SK-N-SH treated with all-trans-retinoic acid at 6 μM for 48 hours (cell line): Measurements from ENCODE around the gene KCNK6.

Experiments used
- ARNTL ChIP-seq: fragments of 450-650 bp; formaldehyde crosslinking; IDR thresholded peaks from 2 replicates; pipeline ENCODE4 v1.5.0; 2020; ENCODE audit warnings: low read depth, mild to moderate bottlenecking, moderate library complexity, borderline replicate concordance
- BACH2 ChIP-seq: fragments of 250-450 bp; sonication (Bioruptor Pico); IDR thresholded peaks from 2 replicates; pipeline ENCODE4 v1.9.0; 2021; ENCODE audit warnings: mild to moderate bottlenecking, borderline replicate concordance
- ESRRG ChIP-seq: fragments of 250-450 bp; sonication (Bioruptor Pico); IDR thresholded peaks from 2 replicates; pipeline ENCODE4 v1.6.1; 2021; ENCODE audit warnings: mild to moderate bottlenecking
- RARB ChIP-seq: fragments of 250-450 bp; sonication (Bioruptor Pico); IDR thresholded peaks from 2 replicates; pipeline ENCODE4 v1.8.0; 2021; ENCODE audit warnings: mild to moderate bottlenecking, moderate library complexity
- TCF4 ChIP-seq: fragments of 250-450 bp; sonication (Bioruptor Pico); IDR thresholded peaks from 2 replicates; pipeline ENCODE4 v1.8.0; 2021; ENCODE audit warnings: mild to moderate bottlenecking, moderate library complexity, borderline replicate concordance
- ZC3H10 ChIP-seq: fragments of 250-450 bp; sonication (Bioruptor Pico); IDR thresholded peaks from 2 replicates; pipeline ENCODE4 v1.5.1; 2021; ENCODE audit warnings: mild to moderate bottlenecking, moderate library complexity
- ZFP3 ChIP-seq: fragments of 250-450 bp; sonication (Bioruptor Pico); IDR thresholded peaks from 2 replicates; pipeline ENCODE4 v1.5.0; 2020; ENCODE audit warnings: mild to moderate bottlenecking, moderate library complexity
- ZFP30 ChIP-seq: fragments of 450-650 bp; formaldehyde crosslinking; IDR thresholded peaks from 2 replicates; pipeline ENCODE4 v1.5.0; 2022; ENCODE audit warnings: mild to moderate bottlenecking, moderate library complexity
- ZNF565 ChIP-seq: fragments of 450-650 bp; formaldehyde crosslinking; conservative IDR thresholded peaks from 2 replicates; pipeline ENCODE4 v1.5.0; 2020; ENCODE audit warnings: low read depth, mild to moderate bottlenecking, moderate library complexity
- TF ChIP-seq, protein P1 (sequence below): fragments of 250-450 bp; sonication (Bioruptor Pico); IDR thresholded peaks from 2 replicates; pipeline ENCODE4 v1.5.1; 2021; ENCODE audit warnings: mild to moderate bottlenecking, moderate library complexity

DNA sequence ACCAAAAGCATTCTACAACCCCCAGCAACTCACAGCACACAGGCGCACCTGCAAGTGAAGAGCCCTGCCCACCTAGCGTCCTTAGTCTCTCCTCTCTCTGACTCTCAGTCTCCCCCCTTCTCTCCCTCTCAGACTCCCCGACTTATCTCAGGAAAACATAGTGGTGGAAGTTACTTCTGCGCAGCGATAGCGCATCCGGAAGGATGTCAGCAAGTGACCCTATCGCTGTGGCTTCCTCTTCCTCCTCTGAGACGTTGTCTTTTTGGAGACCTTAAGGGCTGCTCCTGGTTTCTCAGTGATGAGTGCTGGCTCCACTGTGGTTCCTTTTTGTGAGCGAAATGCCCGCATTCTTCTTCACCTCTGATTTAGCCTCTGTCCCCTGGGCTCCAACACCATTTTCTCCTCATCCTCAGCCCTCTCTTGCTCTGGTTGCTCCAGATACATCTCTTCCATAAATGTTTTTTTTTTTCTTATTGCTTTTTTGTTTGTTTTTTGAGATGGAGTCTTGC, 2.5 kb upstream of the KCNK6 start:
- TF ChIP-seq, protein P1, sequence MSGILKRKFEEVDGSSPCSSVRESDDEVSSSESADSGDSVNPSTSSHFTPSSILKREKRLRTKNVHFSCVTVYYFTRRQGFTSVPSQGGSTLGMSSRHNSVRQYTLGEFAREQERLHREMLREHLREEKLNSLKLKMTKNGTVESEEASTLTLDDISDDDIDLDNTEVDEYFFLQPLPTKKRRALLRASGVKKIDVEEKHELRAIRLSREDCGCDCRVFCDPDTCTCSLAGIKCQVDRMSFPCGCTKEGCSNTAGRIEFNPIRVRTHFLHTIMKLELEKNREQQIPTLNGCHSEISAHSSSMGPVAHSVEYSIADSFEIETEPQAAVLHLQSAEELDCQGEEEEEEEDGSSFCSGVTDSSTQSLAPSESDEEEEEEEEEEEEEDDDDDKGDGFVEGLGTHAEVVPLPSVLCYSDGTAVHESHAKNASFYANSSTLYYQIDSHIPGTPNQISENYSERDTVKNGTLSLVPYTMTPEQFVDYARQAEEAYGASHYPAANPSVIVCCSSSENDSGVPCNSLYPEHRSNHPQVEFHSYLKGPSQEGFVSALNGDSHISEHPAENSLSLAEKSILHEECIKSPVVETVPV (CRISPR knock-in tag), result no peak
- TF ChIP-seq RARB (CRISPR knock-in tag), result no peak
- TF ChIP-seq ESRRG (CRISPR knock-in tag), result no peak
- no peak for TF ChIP-seq ZFP30
- no peak for TF ChIP-seq ZFP3 (CRISPR knock-in tag)
- no peak for TF ChIP-seq BACH2 (CRISPR knock-in tag)
- no peak for TF ChIP-seq ZNF565 (CRISPR knock-in tag)
- no peak for TF ChIP-seq TCF4
- no peak for TF ChIP-seq ZC3H10 (CRISPR knock-in tag)
- TF ChIP-seq ARNTL (CRISPR knock-in tag), result no peak
